ENCODE data around the gene NKX2-3. TPM values are rescaled to one million over a fixed set of nuclear protein-coding genes. Genes with fewer than 3 reads are reported as not detected.

Gene NKX2-3
- total RNA-seq (2014; rRNA removed; shearing (Covaris generic)) = not detected in 2 replicates
- not detected in 2 replicates for total RNA-seq (2022)
- Bru-seq, nascent RNA = not detected
- BruChase-seq, experiment 1, labeled RNA remaining after a 6-hour chase = not detected
- BruChase-seq, experiment 2, labeled RNA remaining after a 2-hour chase = not detected
- long read RNA-seq = 0 reads

- TF ChIP-seq EZH2phosphoT487 (IDR thresholded peaks at IDR 0.05; ENCODE audit: borderline replicate concordance, low read depth, low read length) = no peak
- no peak for TF ChIP-seq CTCF (conservative IDR thresholded peaks at IDR 0.05; ENCODE audit: low read length)
- H3K79me2 ChIP-seq (ENCODE audit: insufficient read depth, low read depth, low read length) = no peaks in the 10 kb centered on the region
- H3K27ac ChIP-seq (ENCODE audit: low read depth, low read length, poor library complexity, severe bottlenecking) = no peak within 1 kb of the TSS
- intact Hi-C loops (cut with micrococcal nuclease; ENCODE audit: unreplicated experiment) = no loop called here
- no TSS peak for BruUV-seq (replicated peaks)
- no peaks in the 10 kb centered on the region for H4K20me1 ChIP-seq (ENCODE audit: insufficient read depth, low read length)
- H3K4me1 ChIP-seq (ENCODE audit: insufficient read depth, low read length, poor library complexity, severe bottlenecking) = no peaks in the 10 kb centered on the region
- ChIA-PET CTCF (ENCODE audit: unreplicated experiment) (no interaction called here), POLR2A (no interaction called here)
- no peaks in the 10 kb centered on the region for H3K9me3 ChIP-seq (ENCODE audit: low read length)
- no peaks in the 10 kb centered on the region for H3K36me3 ChIP-seq (ENCODE audit: insufficient read depth, low read length)
- H3K4me3 ChIP-seq (ENCODE audit: low read depth, low read length, poor library complexity, severe bottlenecking) = no peak within 1 kb of the TSS
- DNase-seq (ENCODE audit: low spot score) = no peak
- no peak within 1 kb of the TSS for H2AFZ ChIP-seq (ENCODE audit: low read length)
- no peak within 1 kb of the TSS for H3K4me2 ChIP-seq (ENCODE audit: low read length)
- no peaks in the 10 kb centered on the region for H3K9me2 ChIP-seq (ENCODE audit: insufficient read depth, low read length)
Observed at GRCh38 chr10:99532687-99533495, at the start of gene NKX2-3. Gene NKX2-3, plus strand, starts transcription at chr10:99532942. Its CDS starts 190 bp downstream, at chr10:99533132.

DNA sequence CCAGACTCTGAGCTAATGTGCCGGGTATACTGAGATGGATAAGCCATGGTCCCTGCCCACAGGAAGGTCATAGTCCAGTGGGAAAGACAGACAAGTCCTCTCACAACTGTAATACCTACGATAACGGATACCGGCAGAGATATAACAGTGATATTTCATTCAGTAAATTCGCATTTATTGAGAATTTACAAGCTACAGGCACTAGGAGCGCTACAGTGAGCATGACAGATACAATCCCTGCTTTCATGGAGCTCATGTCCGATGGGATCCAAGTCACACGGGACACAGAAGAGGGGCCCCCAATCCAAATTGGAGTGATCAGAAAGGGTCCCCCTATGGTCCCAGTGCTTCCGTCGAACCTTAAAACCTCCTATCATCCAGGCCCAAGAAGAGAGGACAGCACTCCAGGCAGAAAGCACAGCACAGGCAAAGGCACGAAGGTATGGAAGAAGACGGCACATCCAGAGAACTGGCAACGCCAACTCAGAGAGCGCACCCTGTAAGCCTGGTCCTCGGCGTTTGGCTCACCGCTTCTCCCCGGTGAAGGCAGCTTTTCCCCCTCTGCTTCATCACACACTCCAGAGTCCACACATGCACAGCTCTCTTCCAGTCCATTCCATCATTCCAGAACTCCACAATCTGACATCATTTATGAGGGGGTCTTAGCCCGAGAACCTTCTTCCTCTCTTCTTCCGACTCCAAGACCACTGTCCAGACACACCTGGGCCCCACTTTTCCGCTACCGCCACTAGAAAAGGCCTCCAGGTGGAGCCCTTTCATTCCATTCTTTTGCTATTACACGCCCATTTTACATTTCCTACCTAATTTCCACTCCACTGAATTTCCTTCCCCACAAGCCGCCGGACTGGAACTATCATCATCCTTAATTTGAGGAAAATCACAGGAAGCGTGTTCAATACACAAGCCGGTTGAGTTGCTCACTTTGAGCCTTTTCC, 47.8 kb upstream of the NKX2-3 start:
- ChIA-PET CTCF (ENCODE audit: unreplicated experiment) (interaction anchor here (0.5 kb wide), 1 partner anchor 80 kb away, joined by 3 read pairs; no protein-coding TSS in a partner anchor), POLR2A (interaction anchor here (0.6 to 0.7 kb wide), 2 partner anchors 16 to 183 kb away, joined by 3 read pairs; no protein-coding TSS in a partner anchor)
- Histone ChIP-seq H3K79me2 (ENCODE audit: insufficient read depth, low read depth, low read length) (no peaks in the 10 kb centered on the region), H3K4me3 (ENCODE audit: low read depth, low read length, poor library complexity, severe bottlenecking) (no peak overlapping the region), H3K4me2 (ENCODE audit: low read length) (no peak overlapping the region), H3K4me1 (ENCODE audit: insufficient read depth, low read length, poor library complexity, severe bottlenecking) (peaks cover 13% of the 10 kb centered on the region), H3K27ac (ENCODE audit: low read depth, low read length, poor library complexity, severe bottlenecking) (no peak overlapping the region), H3K36me3 (ENCODE audit: insufficient read depth, low read length) (no peaks in the 10 kb centered on the region), H2AFZ (ENCODE audit: low read length) (no peak overlapping the region), H3K9me2 (ENCODE audit: insufficient read depth, low read length) (peaks cover 4% of the 10 kb centered on the region; the same call in 1 of the 2 replicates), H4K20me1 (ENCODE audit: insufficient read depth, low read length) (no peaks in the 10 kb centered on the region), H3K9me3 (ENCODE audit: low read length) (no peaks in the 10 kb centered on the region)
- intact Hi-C loops (cut with micrococcal nuclease; ENCODE audit: unreplicated experiment) = no loop called here
- TF ChIP-seq CTCF (conservative IDR thresholded peaks at IDR 0.05; ENCODE audit: low read length) (peak; percentile 46; the same call in 1 of the 2 replicates), EZH2phosphoT487 (IDR thresholded peaks at IDR 0.05; ENCODE audit: borderline replicate concordance, low read depth, low read length) (no peak)
- DNase-seq (ENCODE audit: low spot score) = no peak
- no TSS peak for BruUV-seq (replicated peaks)

Data from OCI-LY7 (cell line).